Measurements from ENCODE around the gene ATG16L2.

DNA sequence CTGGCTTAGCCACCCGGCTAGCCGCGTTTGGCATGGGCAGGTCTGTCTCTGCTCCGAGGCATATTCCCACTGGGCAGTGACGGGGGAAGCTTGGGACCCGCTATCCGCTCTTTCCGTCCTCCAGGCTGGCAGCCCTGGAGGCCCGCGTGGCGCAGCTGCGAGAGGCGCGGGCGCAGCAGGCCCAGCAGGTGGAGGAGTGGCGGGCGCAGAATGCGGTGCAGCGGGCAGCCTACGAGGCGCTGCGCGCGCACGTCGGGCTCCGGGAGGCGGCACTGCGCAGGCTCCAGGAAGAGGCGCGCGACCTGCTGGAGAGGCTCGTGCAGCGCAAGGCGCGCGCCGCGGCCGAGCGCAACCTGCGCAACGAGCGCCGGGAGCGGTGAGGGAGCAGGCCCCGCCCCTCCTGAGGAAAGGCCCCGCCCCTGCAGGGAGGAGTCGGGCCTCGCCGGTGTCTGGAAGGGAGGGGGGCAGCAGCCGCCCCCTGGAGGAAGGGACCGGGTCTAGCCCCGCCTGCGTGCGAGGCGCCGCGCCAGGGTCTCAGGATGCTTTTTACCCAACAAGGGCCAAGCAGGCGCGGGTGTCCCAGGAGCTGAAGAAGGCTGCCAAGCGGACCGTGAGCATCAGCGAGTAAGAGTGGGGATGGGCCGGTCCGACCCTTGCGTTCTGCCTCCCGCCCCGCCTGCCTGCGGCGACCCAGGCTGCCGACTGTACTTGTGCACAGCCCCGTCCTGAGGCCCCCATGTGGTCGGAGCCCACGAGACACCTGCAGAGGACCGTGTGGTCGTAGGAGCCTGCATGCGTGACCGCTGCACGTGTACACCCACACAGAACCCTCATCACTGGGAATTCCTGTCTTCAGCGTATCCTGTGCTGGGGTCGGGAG is 7.9 kb downstream of the ATG16L2 start:
- TF ChIP-seq, protein P1, sequence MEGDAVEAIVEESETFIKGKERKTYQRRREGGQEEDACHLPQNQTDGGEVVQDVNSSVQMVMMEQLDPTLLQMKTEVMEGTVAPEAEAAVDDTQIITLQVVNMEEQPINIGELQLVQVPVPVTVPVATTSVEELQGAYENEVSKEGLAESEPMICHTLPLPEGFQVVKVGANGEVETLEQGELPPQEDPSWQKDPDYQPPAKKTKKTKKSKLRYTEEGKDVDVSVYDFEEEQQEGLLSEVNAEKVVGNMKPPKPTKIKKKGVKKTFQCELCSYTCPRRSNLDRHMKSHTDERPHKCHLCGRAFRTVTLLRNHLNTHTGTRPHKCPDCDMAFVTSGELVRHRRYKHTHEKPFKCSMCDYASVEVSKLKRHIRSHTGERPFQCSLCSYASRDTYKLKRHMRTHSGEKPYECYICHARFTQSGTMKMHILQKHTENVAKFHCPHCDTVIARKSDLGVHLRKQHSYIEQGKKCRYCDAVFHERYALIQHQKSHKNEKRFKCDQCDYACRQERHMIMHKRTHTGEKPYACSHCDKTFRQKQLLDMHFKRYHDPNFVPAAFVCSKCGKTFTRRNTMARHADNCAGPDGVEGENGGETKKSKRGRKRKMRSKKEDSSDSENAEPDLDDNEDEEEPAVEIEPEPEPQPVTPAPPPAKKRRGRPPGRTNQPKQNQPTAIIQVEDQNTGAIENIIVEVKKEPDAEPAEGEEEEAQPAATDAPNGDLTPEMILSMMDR (IDR thresholded peaks at IDR 0.05; ENCODE audit: insufficient read depth, low read length), result no peak
- no peak for TF ChIP-seq POLR2AphosphoS5 (IDR thresholded peaks at IDR 0.05; ENCODE audit: low read depth)

Measured in HL-60 (cell line).